ENCODE measurements around the gene MAML2.

GRCh38 chr11:96162816-96163499 is 180.0 kb downstream of the MAML2 start:
- no peak for TF ChIP-seq CTCF (conservative IDR thresholded peaks at IDR 0.05; ENCODE audit: low read depth in 2 of 2)
- TF ChIP-seq CREB1 (CRISPR knock-in tag; IDR thresholded peaks at IDR 0.05; ENCODE audit: low read depth) = no peak
- no peak for TF ChIP-seq REST (IDR thresholded peaks at IDR 0.05; ENCODE audit: unreplicated experiment)
- no peak for TF ChIP-seq POLR2AphosphoS5 (IDR thresholded peaks at IDR 0.05; ENCODE audit: low read depth)
- no peak for TF ChIP-seq EZH2phosphoT487 (IDR thresholded peaks at IDR 0.05; ENCODE audit: unreplicated experiment)

Measured in GM23338 (cell line).